OCI-LY1 (cell line): ENCODE results near the gene ADAM11.
"Not testable (repeated sequence)": the region's sequence is repeated elsewhere in the genome, so short reads cannot be mapped to it uniquely, and the experiment has no call there.

Source experiments
- H2AFZ ChIP-seq: fragments of 200-600 bp; sonication (generic), shearing (Covaris generic); 2 replicates; pipeline ENCODE4 v1.6.0; 2014; ENCODE audit warnings: antibody characterized with exemption, mild to moderate bottlenecking, low read length
- H3F3A ChIP-seq: fragments of 200-600 bp; sonication (generic), shearing (Covaris generic); 2 replicates; pipeline ENCODE4 v1.6.0; 2014; ENCODE audit warnings: mild to moderate bottlenecking, antibody characterized with exemption, low read length, moderate library complexity; ENCODE audit not compliant: insufficient read depth
- H3K27ac ChIP-seq: fragments of 200-600 bp; sonication (generic); 2 replicates; pipeline ENCODE4 v1.5.1; 2014; ENCODE audit warnings: low read length, mixed run types, mild to moderate bottlenecking, low read depth; ENCODE audit not compliant: poor library complexity, severe bottlenecking
- H3K27me3 ChIP-seq: fragments of 200-600 bp; sonication (generic); 2 replicates; pipeline ENCODE4 v1.6.0; 2014; ENCODE audit warnings: antibody characterized with exemption, mild to moderate bottlenecking, low read length, moderate library complexity; ENCODE audit not compliant: insufficient read depth
- H3K36me3 ChIP-seq: fragments of 200-600 bp; sonication (generic); 2 replicates; pipeline ENCODE4 v1.6.1; 2014; ENCODE audit warnings: mild to moderate bottlenecking, antibody characterized with exemption, low read length, moderate library complexity, mixed read lengths; ENCODE audit not compliant: insufficient read depth
- H3K4me1 ChIP-seq: fragments of 200-600 bp; sonication (generic); 2 replicates; pipeline ENCODE4 v1.5.1; 2014; ENCODE audit warnings: mild to moderate bottlenecking, low read length, moderate library complexity; ENCODE audit not compliant: insufficient read depth, severe bottlenecking
- H3K4me2 ChIP-seq: fragments of 200-600 bp; sonication (generic), shearing (Covaris generic); 2 replicates; pipeline ENCODE4 v1.6.1; 2014; ENCODE audit warnings: low read length
- H3K4me3 ChIP-seq: fragments of 200-600 bp; sonication (generic); 2 replicates; pipeline ENCODE4 v1.5.1; 2014; ENCODE audit warnings: low read length, low read depth, mild to moderate bottlenecking, mixed read lengths; ENCODE audit not compliant: poor library complexity, severe bottlenecking
- H3K79me2 ChIP-seq: fragments of 200-600 bp; shearing (Covaris generic); 2 replicates; pipeline ENCODE4 v1.6.1; 2016; ENCODE audit warnings: mixed run types, low read length, mixed read lengths; ENCODE audit not compliant: insufficient read depth
- H3K9ac ChIP-seq: fragments of 200-600 bp; sonication (generic), shearing (Covaris generic); 2 replicates; pipeline ENCODE4 v1.6.1; 2014; ENCODE audit warnings: mild to moderate bottlenecking, low read length, mixed read lengths
- H3K9me2 ChIP-seq: fragments of 200-600 bp; sonication (generic), shearing (Covaris generic); 2 replicates; pipeline ENCODE4 v1.6.1; 2014; ENCODE audit warnings: low read depth, mild to moderate bottlenecking, low read length, mixed read lengths
- H3K9me3 ChIP-seq: fragments of 200-600 bp; shearing (Covaris generic); 2 replicates; pipeline ENCODE4 v1.6.1; 2014; ENCODE audit warnings: low read length, mixed read lengths
- H4K20me1 ChIP-seq: fragments of 200-600 bp; sonication (generic), shearing (Covaris generic); 2 replicates; pipeline ENCODE4 v1.6.0; 2016; ENCODE audit warnings: mild to moderate bottlenecking, low read length; ENCODE audit not compliant: insufficient read depth
- CTCF ChIP-seq: fragments of 200-600 bp; sonication (generic), shearing (Covaris generic); IDR thresholded peaks from 2 replicates; pipeline ENCODE4 v1.5.1; 2017; ENCODE audit warnings: mild to moderate bottlenecking, antibody characterized with exemption, low read length, moderate library complexity, mixed read lengths
- EZH2 ChIP-seq: fragments of 200-600 bp; sonication (generic), shearing (Covaris generic); IDR thresholded peaks from 2 replicates; pipeline ENCODE4 v1.8.0; 2017; ENCODE audit warnings: borderline replicate concordance, mixed run types, mild to moderate bottlenecking, antibody characterized with exemption, low read length, moderate library complexity, mixed read lengths

ADAM11 gene

GRCh38 chr17:44738214-44738906, 20.4 kb upstream of the ADAM11 start:
- H3K4me1 ChIP-seq: no peaks in the 10 kb centered on the region
- no peaks in the 10 kb centered on the region for H3K9me3 ChIP-seq
- no peak for TF ChIP-seq EZH2
- no peak for TF ChIP-seq CTCF
- peaks cover 10% of the 10 kb centered on the region for H3K36me3 ChIP-seq
- H3K27me3 ChIP-seq: no peaks in the 10 kb centered on the region
- no peaks in the 10 kb centered on the region for H3F3A ChIP-seq
- no peaks in the 10 kb centered on the region for H3K79me2 ChIP-seq
- H3K4me2 ChIP-seq: no peak overlapping the region
- H4K20me1 ChIP-seq: no peaks in the 10 kb centered on the region
- no peaks in the 10 kb centered on the region for H3K9me2 ChIP-seq
- no peak overlapping the region for H3K4me3 ChIP-seq
- H3K27ac ChIP-seq: no peak overlapping the region
- no peak overlapping the region for H3K9ac ChIP-seq
- no peak overlapping the region for H2AFZ ChIP-seq

- Histone ChIP-seq H3F3A (no peaks in the 10 kb centered on the region), H4K20me1 (no peaks in the 10 kb centered on the region), H3K27ac (no peak overlapping the region), H3K9me2 (no peaks in the 10 kb centered on the region), H3K36me3 (peaks cover 4% of the 10 kb centered on the region), H3K9ac (no peak overlapping the region), H3K4me3 (no peak overlapping the region), H3K27me3 (no peaks in the 10 kb centered on the region), H3K79me2 (no peaks in the 10 kb centered on the region), H2AFZ (no peak overlapping the region), H3K4me1 (no peaks in the 10 kb centered on the region), H3K9me3 (no peaks in the 10 kb centered on the region), H3K4me2 (no peak overlapping the region)
- no peak for TF ChIP-seq CTCF
- no peak for TF ChIP-seq EZH2
Observed at GRCh38 chr17:44741316-44741715, 17.5 kb upstream of the ADAM11 start.

- Histone ChIP-seq H3K4me3 (no peak overlapping the region), H4K20me1 (no peaks in the 10 kb centered on the region), H2AFZ (no peak overlapping the region), H3K27ac (no peak overlapping the region), H3K4me1 (no peaks in the 10 kb centered on the region), H3K9me3 (no peaks in the 10 kb centered on the region), H3K4me2 (no peak overlapping the region), H3K36me3 (peaks cover 29% of the 10 kb centered on the region), H3K27me3 (no peaks in the 10 kb centered on the region), H3K9ac (no peak overlapping the region), H3F3A (no peaks in the 10 kb centered on the region), H3K9me2 (no peaks in the 10 kb centered on the region), H3K79me2 (no peaks in the 10 kb centered on the region)
- TF ChIP-seq EZH2 (no peak), CTCF (no peak)
Observed at GRCh38 chr17:44745301-44745700, 13.5 kb upstream of the ADAM11 start.

GRCh38 chr17:44745738-44746137, 13.1 kb upstream of the ADAM11 start:
- H3K4me3 ChIP-seq, H3K9ac ChIP-seq, H2AFZ ChIP-seq, H3K4me2 ChIP-seq, H3F3A ChIP-seq, H3K27me3 ChIP-seq, H3K4me1 ChIP-seq, H4K20me1 ChIP-seq, H3K9me2 ChIP-seq, H3K79me2 ChIP-seq, H3K9me3 ChIP-seq, H3K27ac ChIP-seq: not testable (repeated sequence)
- H3K36me3 ChIP-seq: peaks cover 29% of the 10 kb centered on the region
